Type B pancreatic cell (in vitro differentiated cells): Measurements from ENCODE around the gene LGALS9. TPM values are rescaled to one million over a fixed set of nuclear protein-coding genes. Genes with fewer than 3 reads are reported as not detected.
"Not testable (repeated sequence)": the region's sequence is repeated elsewhere in the genome, so short reads cannot be mapped to it uniquely, and the experiment has no call there.

Source experiments
- DNase-seq: peaks from one replicate; pipeline ENCODE4 v3.0.0; 2021; ENCODE audit warnings: mixed read lengths; ENCODE audit not compliant: unreplicated experiment; ENCODE audit errors: extremely low spot score
- H3K27ac Mint-ChIP-seq: 2 replicates; pipeline ENCODE4 v1.8.0; 2021; ENCODE audit warnings: mild to moderate bottlenecking, mixed read lengths
- H3K27me3 Mint-ChIP-seq: 2 replicates; pipeline ENCODE4 v1.8.0; 2021; ENCODE audit warnings: mixed read lengths
- H3K36me3 Mint-ChIP-seq: 2 replicates; pipeline ENCODE4 v1.8.0; 2021; ENCODE audit warnings: mixed read lengths
- H3K4me1 Mint-ChIP-seq: one replicate; pipeline ENCODE4 v1.8.0; 2021; ENCODE audit warnings: mixed read lengths; ENCODE audit not compliant: unreplicated experiment
- H3K4me3 Mint-ChIP-seq: 2 replicates; pipeline ENCODE4 v1.8.0; 2021; ENCODE audit warnings: mild to moderate bottlenecking, mixed read lengths
- H3K9me3 Mint-ChIP-seq: 2 replicates; pipeline ENCODE4 v1.8.0; 2021; ENCODE audit warnings: mixed read lengths
- CTCF ChIP-seq: fragments of 200-600 bp; sonication (generic); conservative IDR thresholded peaks from 2 replicates; pipeline ENCODE4 v1.5.0; 2021; ENCODE audit warnings: antibody characterized with exemption, mild to moderate bottlenecking
- total RNA-seq: library from RNA; stranded (reverse); gene quantifications from 2 replicates; pipeline ENCODE4 v1.2.1, GENCODE V29; 2021; ENCODE audit warnings: low replicate concordance

LGALS9 gene
- total RNA-seq, 1 donor from 2014 or later = 25.3 TPM

- no peaks in the 10 kb centered on the region for H3K36me3 Mint-ChIP-seq
- no peak overlapping the region for H3K27ac Mint-ChIP-seq
- DNase-seq = no peak
- no peaks in the 10 kb centered on the region for H3K9me3 Mint-ChIP-seq
- TF ChIP-seq CTCF = no peak
- no peaks in the 10 kb centered on the region for H3K27me3 Mint-ChIP-seq
- H3K4me1 Mint-ChIP-seq = no peaks in the 10 kb centered on the region
- no peak overlapping the region for H3K4me3 Mint-ChIP-seq
Measured at GRCh38 chr17:27670791-27671590, 40.0 kb downstream of the LGALS9 start.

GRCh38 chr17:27671591-27671910 is 40.6 kb downstream of the LGALS9 start:
- no peaks in the 10 kb centered on the region for H3K4me1 Mint-ChIP-seq
- H3K36me3 Mint-ChIP-seq = no peaks in the 10 kb centered on the region
- H3K27me3 Mint-ChIP-seq = no peaks in the 10 kb centered on the region
- no peak for TF ChIP-seq CTCF
- H3K27ac Mint-ChIP-seq = no peak overlapping the region
- H3K9me3 Mint-ChIP-seq = no peaks in the 10 kb centered on the region
- no peak for DNase-seq
- no peak overlapping the region for H3K4me3 Mint-ChIP-seq

- not testable (repeated sequence) for H3K4me1 Mint-ChIP-seq, H3K9me3 Mint-ChIP-seq, H3K27ac Mint-ChIP-seq, H3K27me3 Mint-ChIP-seq, H3K4me3 Mint-ChIP-seq, H3K36me3 Mint-ChIP-seq, DNase-seq
Measured at GRCh38 chr17:27671977-27672480, 41.0 kb downstream of the LGALS9 start.

GRCh38 chr17:27674335-27674734 is 43.3 kb downstream of the LGALS9 start:
- Mint-ChIP-seq H3K36me3 (no peaks in the 10 kb centered on the region), H3K27me3 (peaks cover 12% of the 10 kb centered on the region), H3K9me3 (no peaks in the 10 kb centered on the region), H3K27ac (no peak overlapping the region), H3K4me1 (no peaks in the 10 kb centered on the region), H3K4me3 (no peak overlapping the region)
- no peak for DNase-seq
- TF ChIP-seq CTCF = no peak

GRCh38 chr17:27677191-27677590 is 46.2 kb downstream of the LGALS9 start:
- peaks cover 21% of the 10 kb centered on the region for H3K27me3 Mint-ChIP-seq
- TF ChIP-seq CTCF = no peak

GRCh38 chr17:27686322-27686721 is 55.3 kb downstream of the LGALS9 start:
- H3K9me3 Mint-ChIP-seq, H3K4me3 Mint-ChIP-seq, H3K27ac Mint-ChIP-seq, H3K36me3 Mint-ChIP-seq, H3K4me1 Mint-ChIP-seq, DNase-seq: not testable (repeated sequence)
- H3K27me3 Mint-ChIP-seq = peaks cover 13% of the 10 kb centered on the region

More at GRCh38 chr17:27677191-27677590, 46.2 kb downstream of the LGALS9 start:
- H3K4me1 Mint-ChIP-seq = no peaks in the 10 kb centered on the region
- no peak for DNase-seq
- no peaks in the 10 kb centered on the region for H3K9me3 Mint-ChIP-seq
- H3K27ac Mint-ChIP-seq = no peak overlapping the region
- H3K4me3 Mint-ChIP-seq = no peak overlapping the region
- H3K36me3 Mint-ChIP-seq = no peaks in the 10 kb centered on the region
